Esophagus muscularis mucosa (tissue), 4 donors: Measurements from ENCODE around the gene DGKB.

Experiments used
- CTCF ChIP-seq, 3 experiments: fragments of 200-600 bp in 2 of 3; fragments of 450-650 bp in 1 of 3; sonication (generic) in 2 of 3; IDR thresholded peaks; one replicate each; pipeline ENCODE4 v1.5.1; 2017 to 2019; ENCODE audit warnings: antibody characterized with exemption in 3 of 3, mild to moderate bottlenecking in 2 of 3, moderate library complexity in 1 of 3
- EP300 ChIP-seq: sonication (generic); formaldehyde crosslinking; IDR thresholded peaks from one replicate; pipeline ENCODE4 v1.6.1; 2017; ENCODE audit warnings: antibody characterized with exemption
- POLR2A ChIP-seq: fragments of 450-650 bp; IDR thresholded peaks from one replicate; pipeline ENCODE4 v1.6.1; 2017; ENCODE audit warnings: antibody characterized with exemption, moderate library complexity, mild to moderate bottlenecking, low read depth
- POLR2AphosphoS5 ChIP-seq, 2 donors: sonication (generic); formaldehyde crosslinking; IDR thresholded peaks; one replicate each; pipeline ENCODE4 v1.6.1; 2017; ENCODE audit warnings: antibody characterized with exemption in 2 of 2

GRCh38 chr7:14870394-14870793 is 32.2 kb downstream of the DGKB start:
- TF ChIP-seq CTCF (IDR thresholded peaks at IDR 0.05): no peak
- TF ChIP-seq POLR2A: no peak
- no peak for TF ChIP-seq EP300
- no peak for TF ChIP-seq POLR2AphosphoS5 (IDR thresholded peaks at IDR 0.05)
